Bronchial epithelial cell (primary cell): ENCODE data around the gene WASF3. TPM values are rescaled to one million over a fixed set of nuclear protein-coding genes. Genes with fewer than 3 reads are reported as not detected.

Source experiments
- DNase-seq: peaks from one replicate; pipeline ENCODE4 v3.0.0-alpha.2; 2010; ENCODE audit warnings: low read depth
- FAIRE-seq: peaks from 2 replicates; lab custom pipeline; 2011; peaks lifted over from hg19 to GRCh38; lab: Jason Lieb, UNC
- H3K27me3 ChIP-seq: 2 replicates; pipeline ENCODE4 v1.5.1; 2011; ENCODE audit warnings: low read length; ENCODE audit not compliant: control insufficient read depth, insufficient read depth
- H3K36me3 ChIP-seq: 2 replicates; pipeline ENCODE4 v1.5.1; 2011; ENCODE audit warnings: low read length; ENCODE audit not compliant: control insufficient read depth, insufficient read depth
- H3K4me3 ChIP-seq: 2 replicates; pipeline ENCODE4 v1.5.1; 2011; ENCODE audit warnings: mild to moderate bottlenecking, low read depth, low read length, control low read depth
- total RNA-seq: library from RNA; depleted of rRNA; stranded (reverse); fragments of >200 nt; gene quantifications from 2 replicates; pipeline ENCODE4 v1.2.1, GENCODE V29; 2014
- TF ChIP-seq, protein P1 (sequence below): IDR thresholded peaks from 2 replicates; pipeline ENCODE4 v1.5.1; 2011; ENCODE audit warnings: mild to moderate bottlenecking, moderate library complexity, low read length, control low read depth, inconsistent platforms; ENCODE audit not compliant: insufficient read depth, severe bottlenecking

The WASF3 gene
- total RNA-seq, 1 donor from 2014 or later: 4.5 TPM

DNA sequence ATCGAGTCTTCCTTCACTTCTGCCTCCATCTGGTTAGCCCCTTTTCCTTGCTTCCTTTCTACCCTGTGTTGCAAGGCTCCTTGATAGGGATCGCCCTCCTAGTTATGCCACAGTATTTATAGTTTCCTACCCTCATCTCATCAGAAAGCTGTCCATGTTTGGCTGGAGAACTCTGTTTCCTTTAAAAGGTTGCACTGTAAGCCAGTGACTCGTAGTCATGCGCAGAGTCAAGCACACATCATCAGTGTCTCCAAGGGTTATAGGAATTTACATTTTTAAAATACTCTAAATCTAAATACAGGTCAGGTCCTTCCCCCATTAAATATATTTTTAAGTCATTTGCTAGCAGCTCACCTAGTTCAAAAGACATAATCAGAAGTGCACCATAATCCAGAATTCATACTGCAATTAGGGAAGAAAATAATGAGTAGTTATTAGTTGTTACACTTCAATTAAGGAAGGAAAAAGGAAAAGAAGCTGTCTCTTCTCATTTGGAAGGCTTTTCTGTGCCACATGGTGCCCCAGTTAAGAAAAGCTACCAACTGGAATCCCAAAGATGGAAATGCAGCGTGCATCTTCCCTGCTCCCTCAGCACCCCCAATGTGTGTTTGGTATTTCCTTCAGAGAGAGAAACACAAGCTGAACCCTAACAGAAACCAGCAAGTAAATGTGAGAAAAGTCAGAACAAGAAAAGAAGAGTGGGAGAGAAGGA is 122.1 kb downstream of the WASF3 start:
- TF ChIP-seq, protein P1, sequence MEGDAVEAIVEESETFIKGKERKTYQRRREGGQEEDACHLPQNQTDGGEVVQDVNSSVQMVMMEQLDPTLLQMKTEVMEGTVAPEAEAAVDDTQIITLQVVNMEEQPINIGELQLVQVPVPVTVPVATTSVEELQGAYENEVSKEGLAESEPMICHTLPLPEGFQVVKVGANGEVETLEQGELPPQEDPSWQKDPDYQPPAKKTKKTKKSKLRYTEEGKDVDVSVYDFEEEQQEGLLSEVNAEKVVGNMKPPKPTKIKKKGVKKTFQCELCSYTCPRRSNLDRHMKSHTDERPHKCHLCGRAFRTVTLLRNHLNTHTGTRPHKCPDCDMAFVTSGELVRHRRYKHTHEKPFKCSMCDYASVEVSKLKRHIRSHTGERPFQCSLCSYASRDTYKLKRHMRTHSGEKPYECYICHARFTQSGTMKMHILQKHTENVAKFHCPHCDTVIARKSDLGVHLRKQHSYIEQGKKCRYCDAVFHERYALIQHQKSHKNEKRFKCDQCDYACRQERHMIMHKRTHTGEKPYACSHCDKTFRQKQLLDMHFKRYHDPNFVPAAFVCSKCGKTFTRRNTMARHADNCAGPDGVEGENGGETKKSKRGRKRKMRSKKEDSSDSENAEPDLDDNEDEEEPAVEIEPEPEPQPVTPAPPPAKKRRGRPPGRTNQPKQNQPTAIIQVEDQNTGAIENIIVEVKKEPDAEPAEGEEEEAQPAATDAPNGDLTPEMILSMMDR: no peak
- no peak for FAIRE-seq
- no peaks in the 10 kb centered on the region for H3K27me3 ChIP-seq
- H3K4me3 ChIP-seq: no peak overlapping the region
- peak; percentile 53 for DNase-seq
- peaks cover 2% of the 10 kb centered on the region for H3K36me3 ChIP-seq

DNA sequence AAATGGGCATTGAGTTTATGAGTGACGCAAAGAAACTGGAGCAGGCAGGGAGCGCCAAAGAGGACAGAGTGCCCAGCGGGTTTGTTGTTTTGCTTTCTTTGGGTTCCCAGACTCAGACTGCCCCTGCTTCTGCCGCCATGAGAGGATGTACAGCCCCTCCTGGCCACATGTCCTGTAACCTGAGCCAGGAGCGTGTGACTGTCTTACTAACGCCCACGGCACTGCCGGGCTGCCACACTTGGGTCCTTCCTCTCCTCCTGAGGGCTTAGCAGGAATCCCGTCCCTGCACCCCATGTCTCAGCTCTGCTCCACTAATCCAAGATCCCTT is 122.6 kb downstream of the WASF3 start:
- TF ChIP-seq, protein P1: no peak
- DNase-seq (no peak), FAIRE-seq (no peak)
- H3K4me3 ChIP-seq: no peak overlapping the region
- no peaks in the 10 kb centered on the region for H3K27me3 ChIP-seq
- peaks cover 2% of the 10 kb centered on the region for H3K36me3 ChIP-seq

DNA sequence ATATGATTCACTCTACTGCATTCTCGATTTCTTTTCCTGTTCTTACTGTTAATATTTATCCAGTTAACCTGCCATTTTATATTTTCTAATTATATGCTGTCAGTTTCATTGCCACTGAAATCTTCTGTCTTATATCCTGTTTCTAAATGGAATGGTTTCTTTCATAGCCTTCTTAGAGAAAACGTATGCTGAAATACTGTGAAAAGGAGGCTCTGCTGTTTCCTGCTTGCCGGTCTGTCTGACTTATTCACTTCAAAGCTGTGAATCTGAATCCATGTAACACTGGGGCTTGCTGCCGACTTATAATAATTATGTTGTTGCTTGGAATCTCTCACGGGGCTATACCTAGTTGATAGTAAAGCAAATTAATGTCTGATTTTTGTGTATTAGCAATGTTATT is 123.1 kb downstream of the WASF3 start:
- peaks cover 2% of the 10 kb centered on the region for H3K36me3 ChIP-seq
- DNase-seq: no peak
- H3K4me3 ChIP-seq: no peak overlapping the region
- TF ChIP-seq, protein P1: no peak
- no peak for FAIRE-seq
- H3K27me3 ChIP-seq: no peaks in the 10 kb centered on the region

DNA sequence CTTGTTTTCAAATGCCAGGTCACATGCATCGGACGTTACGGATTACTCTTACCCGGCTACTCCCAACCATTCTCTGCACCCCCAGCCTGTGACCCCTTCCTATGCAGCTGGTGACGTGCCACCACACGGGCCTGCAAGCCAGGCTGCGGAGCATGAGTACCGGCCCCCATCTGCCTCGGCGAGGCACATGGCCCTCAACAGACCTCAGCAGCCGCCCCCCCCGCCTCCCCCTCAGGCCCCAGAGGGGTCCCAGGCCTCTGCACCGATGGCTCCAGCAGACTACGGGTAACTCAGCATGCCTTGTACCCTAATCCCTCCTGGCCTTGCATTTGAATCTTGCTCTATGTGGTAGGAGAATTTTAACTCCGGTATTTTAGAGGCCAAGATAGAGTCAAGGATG is 123.6 kb downstream of the WASF3 start:
- no peaks in the 10 kb centered on the region for H3K27me3 ChIP-seq
- TF ChIP-seq, protein P1: no peak
- no peak overlapping the region for H3K4me3 ChIP-seq
- FAIRE-seq (no peak), DNase-seq (no peak)
- peaks cover 3% of the 10 kb centered on the region for H3K36me3 ChIP-seq

DNA sequence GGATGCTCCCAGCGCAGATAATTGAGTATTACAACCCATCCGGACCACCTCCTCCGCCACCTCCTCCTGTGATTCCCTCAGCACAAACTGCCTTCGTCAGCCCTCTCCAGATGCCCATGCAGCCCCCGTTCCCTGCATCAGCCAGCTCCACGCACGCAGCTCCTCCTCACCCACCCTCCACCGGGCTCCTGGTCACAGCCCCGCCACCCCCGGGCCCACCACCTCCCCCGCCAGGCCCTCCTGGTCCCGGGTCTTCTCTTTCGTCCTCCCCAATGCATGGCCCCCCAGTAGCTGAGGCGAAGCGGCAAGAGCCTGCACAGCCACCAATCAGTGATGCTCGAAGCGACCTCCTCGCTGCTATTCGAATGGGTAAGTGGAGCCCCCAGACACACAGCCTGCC is 125.1 kb downstream of the WASF3 start:
- FAIRE-seq: no peak
- TF ChIP-seq, protein P1: no peak
- no peak for DNase-seq

DNA sequence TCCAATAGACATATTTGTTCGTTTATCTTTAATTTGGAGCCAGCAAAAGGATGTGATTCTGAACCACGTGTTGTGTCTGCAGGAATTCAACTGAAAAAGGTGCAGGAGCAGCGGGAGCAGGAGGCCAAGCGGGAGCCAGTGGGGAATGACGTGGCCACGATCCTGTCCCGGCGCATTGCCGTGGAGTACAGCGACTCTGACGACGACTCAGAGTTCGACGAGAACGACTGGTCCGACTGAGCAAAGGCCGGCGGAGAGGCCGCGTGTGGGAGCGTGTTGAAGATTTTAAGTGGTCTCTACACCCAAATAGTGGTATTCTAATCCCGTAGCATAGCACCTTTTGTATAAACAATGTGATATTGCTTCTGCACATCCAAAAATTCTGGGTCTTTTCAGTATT is 128.1 kb downstream of the WASF3 start:
- TF ChIP-seq, protein P1: no peak
- no peak overlapping the region for H3K4me3 ChIP-seq
- DNase-seq (no peak), FAIRE-seq (no peak)
- peaks cover 3% of the 10 kb centered on the region for H3K36me3 ChIP-seq
- no peaks in the 10 kb centered on the region for H3K27me3 ChIP-seq

More for the DNA sequence above, 125.1 kb downstream of the WASF3 start:
- no peaks in the 10 kb centered on the region for H3K27me3 ChIP-seq
- H3K36me3 ChIP-seq: peaks cover 3% of the 10 kb centered on the region
- no peak overlapping the region for H3K4me3 ChIP-seq
